HEK293T (cell line): Measurements from ENCODE around the gene FAAP20.

Experiments used
- CTCF ChIA-PET: fragments of 350-600 bp; formaldehyde crosslinking; extraction: SDS; loops from one replicate; lab custom pipeline; 2021; ENCODE audit warnings: antibody characterized with exemption, inconsistent platforms; lab: Yijun Ruan, JAX
- POLR2A ChIA-PET: fragments of 350-600 bp; formaldehyde crosslinking; extraction: SDS; loops from one replicate; lab custom pipeline; 2020; ENCODE audit warnings: antibody characterized with exemption, inconsistent platforms; lab: Yijun Ruan, JAX
- DNase-seq: peaks from one replicate; pipeline ENCODE4 v3.0.0; 2012; ENCODE audit warnings: mixed read lengths; ENCODE audit errors: extremely low spot score
- ARNT ChIP-seq: fragments of 450-650 bp; IDR thresholded peaks from 2 replicates; pipeline ENCODE4 v1.6.1; 2017; ENCODE audit warnings: mild to moderate bottlenecking
- BHLHE40 ChIP-seq: fragments of 450-650 bp; IDR thresholded peaks from 2 replicates; pipeline ENCODE4 v1.6.1; 2016; ENCODE audit warnings: mild to moderate bottlenecking, moderate library complexity, borderline replicate concordance
- CTBP1 ChIP-seq: fragments of 450-650 bp; IDR thresholded peaks from 2 replicates; pipeline ENCODE4 v1.6.1; 2016; ENCODE audit warnings: borderline replicate concordance
- ELF4 ChIP-seq: fragments of 450-650 bp; IDR thresholded peaks from 2 replicates; pipeline ENCODE4 v1.6.1; 2017; ENCODE audit warnings: antibody characterized with exemption
- FOXA1 ChIP-seq: fragments of 450-650 bp; IDR thresholded peaks from 2 replicates; pipeline ENCODE4 v1.6.1; 2016; ENCODE audit warnings: mild to moderate bottlenecking
- FOXK2 ChIP-seq: fragments of 450-650 bp; IDR thresholded peaks from 2 replicates; pipeline ENCODE4 v1.6.1; 2016; ENCODE audit warnings: mild to moderate bottlenecking
- FOXM1 ChIP-seq: fragments of 450-650 bp; IDR thresholded peaks from 2 replicates; pipeline ENCODE4 v1.6.1; 2017; ENCODE audit warnings: mild to moderate bottlenecking, borderline replicate concordance
- HDGF ChIP-seq: fragments of 450-650 bp; IDR thresholded peaks from 2 replicates; pipeline ENCODE4 v1.6.1; 2017; ENCODE audit warnings: antibody characterized with exemption, borderline replicate concordance
- L3MBTL2 ChIP-seq: fragments of 450-650 bp; conservative IDR thresholded peaks from 2 replicates; pipeline ENCODE4 v1.6.1; 2016; ENCODE audit warnings: mild to moderate bottlenecking
- LEF1 ChIP-seq: fragments of 450-650 bp; IDR thresholded peaks from 2 replicates; pipeline ENCODE4 v1.6.1; 2017; ENCODE audit warnings: mild to moderate bottlenecking, borderline replicate concordance
- NFRKB ChIP-seq: fragments of 450-650 bp; IDR thresholded peaks from 2 replicates; pipeline ENCODE4 v1.6.1; 2016; ENCODE audit warnings: mild to moderate bottlenecking, moderate library complexity
- SP1 ChIP-seq: fragments of 450-650 bp; IDR thresholded peaks from 2 replicates; pipeline ENCODE4 v1.6.1; 2017
- SUZ12 ChIP-seq: fragments of 450-650 bp; IDR thresholded peaks from 2 replicates; pipeline ENCODE4 v1.6.1; 2016; ENCODE audit warnings: mild to moderate bottlenecking
- TARDBP ChIP-seq: fragments of 450-650 bp; IDR thresholded peaks from 2 replicates; pipeline ENCODE4 v1.6.1; 2016
- ZNF384 ChIP-seq: fragments of 450-650 bp; IDR thresholded peaks from 2 replicates; pipeline ENCODE4 v1.6.1; 2016
- TF ChIP-seq, protein P1 (sequence below): fragments of 450-650 bp; IDR thresholded peaks from 2 replicates; pipeline ENCODE4 v1.6.1; 2016

FAAP20 gene

DNA sequence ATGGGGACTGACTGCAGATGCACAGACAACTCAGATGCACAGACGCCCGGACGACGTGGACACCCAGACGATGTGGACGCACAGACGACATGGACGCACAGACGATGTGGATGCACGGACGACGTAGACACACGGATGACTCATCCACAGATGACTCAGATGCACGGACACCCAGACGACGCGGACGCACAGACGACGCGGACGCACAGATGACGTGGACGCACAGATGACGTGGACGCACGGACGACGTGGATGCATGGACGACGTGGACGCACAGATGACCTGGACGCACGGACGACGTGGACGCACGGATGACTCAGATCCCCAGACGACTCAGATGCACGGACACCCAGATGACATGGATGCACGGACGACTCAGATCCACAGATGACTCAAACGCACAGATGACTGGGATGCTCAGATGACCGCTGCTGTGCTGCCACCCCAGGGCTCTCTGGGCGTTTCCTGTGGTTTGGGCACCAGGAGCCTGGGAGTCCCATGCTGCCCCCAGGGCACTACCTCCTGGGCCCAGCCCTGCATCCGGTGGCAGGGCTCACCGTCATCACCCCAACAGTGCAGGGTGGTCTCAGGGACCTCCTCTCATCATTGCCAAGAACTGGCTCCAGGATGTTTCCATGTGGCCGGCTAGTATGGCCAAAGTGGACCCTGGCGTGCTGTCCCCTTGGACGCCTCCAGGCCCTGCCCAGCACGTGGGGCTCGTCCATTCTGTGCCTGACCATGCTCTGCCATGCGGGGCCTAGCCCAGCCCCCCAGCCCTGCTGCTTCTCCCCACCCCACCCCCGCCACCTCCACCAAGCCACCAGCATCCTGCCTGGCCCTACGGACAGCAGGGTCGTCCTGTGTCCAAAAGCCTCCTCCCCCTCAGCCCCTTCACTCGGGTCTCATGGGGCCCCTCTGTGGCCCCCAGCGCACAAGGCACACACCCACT is 14.0 kb downstream of the FAAP20 start:
- CTCF ChIA-PET = no interaction called here
- no peak for DNase-seq
- TF ChIP-seq BHLHE40 = no peak
- no peak for TF ChIP-seq FOXM1
- TF ChIP-seq FOXA1 = no peak
- TF ChIP-seq TARDBP = no peak
- TF ChIP-seq LEF1 = no peak
- no peak for TF ChIP-seq ZNF384
- no peak for TF ChIP-seq L3MBTL2
- TF ChIP-seq, protein P1, sequence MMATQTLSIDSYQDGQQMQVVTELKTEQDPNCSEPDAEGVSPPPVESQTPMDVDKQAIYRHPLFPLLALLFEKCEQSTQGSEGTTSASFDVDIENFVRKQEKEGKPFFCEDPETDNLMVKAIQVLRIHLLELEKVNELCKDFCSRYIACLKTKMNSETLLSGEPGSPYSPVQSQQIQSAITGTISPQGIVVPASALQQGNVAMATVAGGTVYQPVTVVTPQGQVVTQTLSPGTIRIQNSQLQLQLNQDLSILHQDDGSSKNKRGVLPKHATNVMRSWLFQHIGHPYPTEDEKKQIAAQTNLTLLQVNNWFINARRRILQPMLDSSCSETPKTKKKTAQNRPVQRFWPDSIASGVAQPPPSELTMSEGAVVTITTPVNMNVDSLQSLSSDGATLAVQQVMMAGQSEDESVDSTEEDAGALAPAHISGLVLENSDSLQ = no peak
- TF ChIP-seq SP1 = no peak
- TF ChIP-seq CTBP1 = no peak
- TF ChIP-seq NFRKB = no peak
- TF ChIP-seq FOXK2 = no peak
- no peak for TF ChIP-seq ARNT
- TF ChIP-seq ELF4 = no peak
- TF ChIP-seq SUZ12 = no peak
- TF ChIP-seq HDGF = no peak
- POLR2A ChIA-PET = no interaction called here

DNA sequence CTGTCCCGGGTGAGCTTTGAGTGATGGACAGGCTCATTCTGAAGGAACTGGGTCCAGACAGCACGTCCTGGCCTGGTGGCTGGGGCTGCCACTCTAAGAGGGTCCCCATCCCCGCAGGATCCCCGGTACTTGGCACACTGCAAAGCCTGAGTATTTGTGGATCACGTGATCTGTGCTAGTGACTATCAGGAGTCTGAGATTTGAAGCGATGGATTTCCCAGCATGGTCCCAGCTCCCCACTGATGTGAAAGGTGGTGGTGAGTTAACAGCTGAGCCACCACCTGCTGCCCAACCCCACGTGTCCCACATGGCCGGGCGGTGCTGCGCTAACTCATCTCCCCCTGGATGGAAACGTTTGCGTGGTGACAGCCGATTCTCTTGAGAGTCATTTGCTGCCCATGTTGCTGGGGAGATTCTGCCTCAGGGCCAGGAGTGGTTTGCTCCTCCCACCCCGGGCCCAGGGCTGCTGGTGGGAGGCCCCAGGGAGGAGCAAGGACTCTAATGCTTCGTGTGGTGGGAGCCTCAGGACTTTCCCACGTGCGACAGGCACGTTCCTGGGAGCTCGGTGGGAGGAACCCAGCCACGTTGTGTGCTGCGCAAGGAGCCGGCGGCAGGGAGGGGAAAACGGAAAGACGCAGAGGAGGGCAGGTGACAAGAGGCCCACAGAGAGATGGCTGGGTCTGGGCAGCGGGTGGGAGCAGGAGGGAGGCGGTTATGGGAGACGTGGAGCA is 15.1 kb downstream of the FAAP20 start:
- DNase-seq = no peak
- POLR2A ChIA-PET = no interaction called here
- TF ChIP-seq FOXK2 (no peak), CTBP1 (no peak), ARNT (no peak), SP1 (no peak), ELF4 (no peak), BHLHE40 (no peak), L3MBTL2 (no peak), SUZ12 (no peak), NFRKB (no peak)
- TF ChIP-seq, protein P1 = no peak
- CTCF ChIA-PET = no interaction called here

DNA sequence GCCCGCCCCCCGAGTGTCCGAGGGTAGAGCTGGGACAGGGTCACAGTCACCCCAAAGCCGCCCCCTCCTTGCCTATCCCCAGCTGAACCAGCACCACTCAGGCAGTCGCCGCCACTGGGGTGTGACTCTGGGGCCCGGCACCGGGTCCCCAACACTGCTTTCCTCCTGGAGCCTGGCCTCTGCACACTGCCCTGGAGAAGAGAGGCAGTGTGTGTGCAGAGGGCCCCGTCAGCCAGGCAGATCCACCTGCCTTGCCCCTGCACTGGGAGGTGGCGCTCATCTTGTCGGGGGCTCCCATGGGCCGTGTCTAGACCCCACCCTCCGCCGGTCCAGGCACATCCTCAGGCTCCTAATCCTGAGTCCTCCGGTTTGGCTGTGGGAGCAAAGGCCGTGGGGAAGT is 15.7 kb downstream of the FAAP20 start:
- TF ChIP-seq FOXM1 (no peak), FOXK2 (no peak), TARDBP (no peak), FOXA1 (no peak), CTBP1 (no peak)
- ChIA-PET POLR2A (no interaction called here), CTCF (no interaction called here)
- no peak for DNase-seq

DNA sequence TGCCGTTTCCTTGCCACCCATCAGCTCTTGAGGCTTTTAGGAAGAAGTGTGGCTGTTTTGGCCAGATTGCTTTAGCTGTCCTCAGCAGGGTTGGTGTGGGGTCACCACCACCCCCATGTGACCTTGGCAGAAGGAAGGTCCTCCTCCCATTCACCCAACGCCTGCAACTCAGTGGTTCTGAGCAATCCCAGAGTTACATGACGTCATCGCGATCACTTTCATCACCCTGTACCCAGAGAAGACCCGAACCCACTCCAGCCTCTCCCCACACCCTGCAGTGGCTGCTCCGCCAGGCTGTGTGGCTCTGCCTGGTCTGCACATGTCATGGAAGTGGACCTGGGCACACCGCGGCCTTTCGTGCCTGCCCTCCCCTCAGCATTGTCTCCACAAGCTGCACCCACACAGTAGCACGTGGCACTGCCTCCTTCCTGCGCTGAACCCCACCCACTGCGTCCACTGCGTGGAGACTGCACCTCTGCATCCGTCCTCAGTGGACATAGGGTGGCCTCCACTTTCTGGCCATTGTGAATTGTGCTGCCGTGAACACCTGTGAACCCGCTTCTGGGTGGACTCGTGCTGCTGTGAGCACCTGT is 16.5 kb downstream of the FAAP20 start:
- no peak for TF ChIP-seq NFRKB
- no peak for TF ChIP-seq BHLHE40
- no peak for TF ChIP-seq SP1
- no peak for TF ChIP-seq ZNF384
- no peak for TF ChIP-seq ARNT
- no peak for TF ChIP-seq HDGF
- no peak for TF ChIP-seq CTBP1
- no peak for TF ChIP-seq FOXA1
- TF ChIP-seq FOXM1 = no peak
- TF ChIP-seq LEF1 = no peak
- POLR2A ChIA-PET = no interaction called here
- CTCF ChIA-PET = no interaction called here
- DNase-seq = no peak

DNA sequence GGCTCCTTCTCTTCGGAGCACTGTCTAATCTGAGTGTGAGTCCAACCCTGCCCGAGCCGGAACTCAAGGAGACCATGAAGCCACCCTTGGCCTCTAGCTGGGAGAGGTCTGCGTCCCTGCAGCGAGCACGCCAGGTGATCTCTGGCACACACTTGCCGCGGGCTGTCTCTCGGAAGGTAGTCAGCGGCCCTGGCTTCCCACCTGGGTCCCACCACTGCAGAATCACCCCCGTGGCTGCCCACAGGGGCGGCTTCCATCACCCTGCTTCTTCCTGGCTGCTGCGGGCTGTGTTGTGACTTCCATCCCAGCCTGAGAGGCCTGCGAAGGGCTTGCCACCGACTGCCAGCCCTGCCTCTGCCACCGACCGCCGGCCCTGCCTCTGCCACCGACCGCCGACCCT is 17.0 kb downstream of the FAAP20 start:
- TF ChIP-seq FOXM1 (no peak), SP1 (no peak), ZNF384 (no peak), L3MBTL2 (no peak), LEF1 (no peak), ARNT (no peak), SUZ12 (no peak), TARDBP (no peak), HDGF (no peak), NFRKB (no peak), CTBP1 (no peak), ELF4 (no peak), BHLHE40 (no peak), FOXK2 (no peak), FOXA1 (no peak)
- TF ChIP-seq, protein P1 = no peak
- ChIA-PET CTCF (no interaction called here), POLR2A (no interaction called here)

More for the DNA sequence above, 17.0 kb downstream of the FAAP20 start:
- DNase-seq = no peak
